ENCODE data around the gene SPTAN1. TPM values are rescaled to one million over a fixed set of nuclear protein-coding genes. Genes with fewer than 3 reads are reported as not detected.
"Not testable (repeated sequence)": the region's sequence is repeated elsewhere in the genome, so short reads cannot be mapped to it uniquely, and the experiment has no call there.

SPTAN1 gene
- polyA plus RNA-seq, 1 donor from 2014 or later = 287 TPM

GRCh38 chr9:128580731-128581130 lies 28.3 kb downstream of the SPTAN1 start:
- H4K20me1 ChIP-seq (ENCODE audit: insufficient read depth) = no peaks in the 10 kb centered on the region

GRCh38 chr9:128585155-128585554 lies 32.8 kb downstream of the SPTAN1 start:
- H2AFZ ChIP-seq (ENCODE audit: low read depth, low read length); H3K9me3 ChIP-seq (ENCODE audit: low read length); H3K4me3 ChIP-seq (ENCODE audit: low read length); H3K9me2 ChIP-seq (ENCODE audit: insufficient read depth, low read length); H3K79me2 ChIP-seq (replicated peaks; ENCODE audit: insufficient read depth, low read length); H3K27me3 ChIP-seq (ENCODE audit: insufficient read depth, low read depth, low read length); H3K9ac ChIP-seq (ENCODE audit: low read length); H3K4me2 ChIP-seq (ENCODE audit: low read length); H3F3A ChIP-seq (ENCODE audit: insufficient read depth, low read length, poor library complexity, severe bottlenecking); H4K20me1 ChIP-seq (ENCODE audit: insufficient read depth); H3K27ac ChIP-seq (ENCODE audit: low read length): not testable (repeated sequence)
- peaks cover 17% of the 10 kb centered on the region for H3K36me3 ChIP-seq (ENCODE audit: insufficient read depth, low read length)

More at GRCh38 chr9:128580731-128581130, 28.3 kb downstream of the SPTAN1 start:
- Histone ChIP-seq H3K9me2 (ENCODE audit: insufficient read depth, low read length) (no peaks in the 10 kb centered on the region), H3K9ac (ENCODE audit: low read length) (no peak overlapping the region), H3K4me2 (ENCODE audit: low read length) (no peak overlapping the region), H3K79me2 (replicated peaks; ENCODE audit: insufficient read depth, low read length) (no peaks in the 10 kb centered on the region), H2AFZ (ENCODE audit: low read depth, low read length) (no peak overlapping the region), H3K27me3 (ENCODE audit: insufficient read depth, low read depth, low read length) (no peaks in the 10 kb centered on the region), H3K4me3 (ENCODE audit: low read length) (no peak overlapping the region), H3K27ac (ENCODE audit: low read length) (no peak overlapping the region), H3K36me3 (ENCODE audit: insufficient read depth, low read length) (peaks cover 22% of the 10 kb centered on the region), H3F3A (ENCODE audit: insufficient read depth, low read length, poor library complexity, severe bottlenecking) (no peaks in the 10 kb centered on the region), H3K9me3 (ENCODE audit: low read length) (no peaks in the 10 kb centered on the region)
- no peak for TF ChIP-seq RAD21 (conservative IDR thresholded peaks at IDR 0.05)

- H4K20me1 ChIP-seq (ENCODE audit: insufficient read depth); H3K9me2 ChIP-seq (ENCODE audit: insufficient read depth, low read length); H3K9me3 ChIP-seq (ENCODE audit: low read length); H3K4me2 ChIP-seq (ENCODE audit: low read length); H3K9ac ChIP-seq (ENCODE audit: low read length); H3K4me3 ChIP-seq (ENCODE audit: low read length); H3K27me3 ChIP-seq (ENCODE audit: insufficient read depth, low read depth, low read length); H3K79me2 ChIP-seq (replicated peaks; ENCODE audit: insufficient read depth, low read length); H2AFZ ChIP-seq (ENCODE audit: low read depth, low read length); H3F3A ChIP-seq (ENCODE audit: insufficient read depth, low read length, poor library complexity, severe bottlenecking); H3K27ac ChIP-seq (ENCODE audit: low read length): not testable (repeated sequence)
- peaks cover 14% of the 10 kb centered on the region for H3K36me3 ChIP-seq (ENCODE audit: insufficient read depth, low read length)
These were observed 34.5 kb downstream of the SPTAN1 start for GRCh38 chr9:128586934-128587333.

- TF ChIP-seq EZH2 (IDR thresholded peaks at IDR 0.05; ENCODE audit: borderline replicate concordance, insufficient read depth, low read length, poor library complexity, severe bottlenecking) (no peak), EP300 (conservative IDR thresholded peaks at IDR 0.05; ENCODE audit: poor library complexity, severe bottlenecking) (no peak), SMC3 (conservative IDR thresholded peaks at IDR 0.05; ENCODE audit: poor library complexity) (no peak), POLR2AphosphoS5 (IDR thresholded peaks at IDR 0.05) (no peak), TAF1 (IDR thresholded peaks at IDR 0.05; ENCODE audit: low read depth) (no peak), MXI1 (conservative IDR thresholded peaks at IDR 0.05; ENCODE audit: poor library complexity, severe bottlenecking) (no peak)
- Histone ChIP-seq H3K9me3 (ENCODE audit: low read length) (no peaks in the 10 kb centered on the region), H3K36me3 (ENCODE audit: insufficient read depth, low read length) (peaks cover 12% of the 10 kb centered on the region), H3K27me3 (ENCODE audit: insufficient read depth, low read depth, low read length) (no peaks in the 10 kb centered on the region), H3K4me2 (ENCODE audit: low read length) (no peak overlapping the region), H3K27ac (ENCODE audit: low read length) (no peak overlapping the region), H3K79me2 (replicated peaks; ENCODE audit: insufficient read depth, low read length) (no peaks in the 10 kb centered on the region), H3K4me3 (ENCODE audit: low read length) (no peak overlapping the region), H3K9me2 (ENCODE audit: insufficient read depth, low read length) (no peaks in the 10 kb centered on the region), H3F3A (ENCODE audit: insufficient read depth, low read length, poor library complexity, severe bottlenecking) (no peaks in the 10 kb centered on the region), H2AFZ (ENCODE audit: low read depth, low read length) (no peak overlapping the region), H4K20me1 (ENCODE audit: insufficient read depth) (no peaks in the 10 kb centered on the region), H3K9ac (ENCODE audit: low read length) (no peak overlapping the region)
These were observed 35.1 kb downstream of the SPTAN1 start for GRCh38 chr9:128587453-128587852.
